ENCODE results near the gene TTLL9. TPM values are rescaled to one million over a fixed set of nuclear protein-coding genes. Genes with fewer than 3 reads are reported as not detected.

TTLL9 gene
- total RNA-seq, 1 donor from 2014 or later = not detected

DNA sequence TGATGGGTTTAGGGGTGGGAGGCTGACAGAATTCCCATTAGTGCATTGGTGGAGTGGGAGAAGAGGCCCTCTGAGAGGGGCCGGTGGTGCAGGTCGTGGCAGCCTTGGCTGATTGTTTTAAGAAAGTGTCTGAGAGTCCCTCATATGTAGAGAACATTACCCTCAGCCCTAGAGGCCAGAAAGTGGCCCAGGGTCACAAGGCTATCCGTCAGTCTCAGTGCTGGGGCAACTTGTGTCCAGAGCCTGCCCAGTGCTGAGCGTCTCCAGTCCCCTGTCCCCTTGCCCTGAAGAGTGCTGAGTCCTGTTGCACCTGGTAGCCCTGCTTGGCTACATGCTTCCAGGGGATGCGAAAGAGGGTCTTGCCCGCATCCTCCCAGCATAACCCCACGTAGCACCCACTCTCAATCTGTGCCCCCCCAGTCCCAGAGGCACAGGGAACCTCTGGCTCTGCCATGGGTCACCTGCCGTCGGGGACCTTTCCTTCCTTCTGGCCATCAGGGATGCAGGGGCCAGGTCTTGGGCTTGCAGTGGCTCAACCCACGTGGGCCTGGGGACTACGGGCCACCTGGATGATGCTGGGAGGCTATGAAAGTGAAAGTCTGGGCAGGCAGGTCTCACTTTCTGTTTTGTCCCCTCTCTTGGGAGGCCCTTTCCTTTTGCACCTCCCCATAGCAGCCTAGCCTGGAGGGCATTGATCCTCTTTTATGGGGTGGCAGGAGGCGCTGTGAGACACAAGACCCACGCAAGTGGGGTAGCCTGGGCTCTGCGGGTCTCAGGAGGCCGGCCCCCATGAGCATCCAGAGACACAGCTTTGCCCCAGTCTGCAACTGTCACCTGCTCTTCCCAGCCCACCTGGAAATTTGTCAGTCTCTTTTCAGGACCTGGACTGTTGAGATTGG is 12.3 kb upstream of the TTLL9 start:
- no peak for DNase-seq (ENCODE audit: low read depth in 2 of 2)

DNA sequence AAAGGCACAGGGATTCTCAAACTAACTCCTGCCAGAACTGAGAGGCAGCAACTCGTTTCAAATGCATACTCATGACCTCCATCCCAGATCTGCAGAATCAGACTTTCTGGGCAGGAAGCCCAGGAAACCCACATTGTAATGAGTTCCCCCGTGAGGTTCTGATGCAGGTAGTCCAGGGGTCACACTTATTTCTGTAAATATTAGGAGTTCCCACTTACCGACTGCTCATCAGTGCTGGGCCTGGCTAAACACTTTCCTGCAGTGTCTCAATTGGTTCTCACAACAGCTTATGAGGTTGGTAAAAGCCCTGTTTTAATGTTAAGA is 11.7 kb upstream of the TTLL9 start:
- DNase-seq (ENCODE audit: low read depth in 2 of 2) = no peak

DNA sequence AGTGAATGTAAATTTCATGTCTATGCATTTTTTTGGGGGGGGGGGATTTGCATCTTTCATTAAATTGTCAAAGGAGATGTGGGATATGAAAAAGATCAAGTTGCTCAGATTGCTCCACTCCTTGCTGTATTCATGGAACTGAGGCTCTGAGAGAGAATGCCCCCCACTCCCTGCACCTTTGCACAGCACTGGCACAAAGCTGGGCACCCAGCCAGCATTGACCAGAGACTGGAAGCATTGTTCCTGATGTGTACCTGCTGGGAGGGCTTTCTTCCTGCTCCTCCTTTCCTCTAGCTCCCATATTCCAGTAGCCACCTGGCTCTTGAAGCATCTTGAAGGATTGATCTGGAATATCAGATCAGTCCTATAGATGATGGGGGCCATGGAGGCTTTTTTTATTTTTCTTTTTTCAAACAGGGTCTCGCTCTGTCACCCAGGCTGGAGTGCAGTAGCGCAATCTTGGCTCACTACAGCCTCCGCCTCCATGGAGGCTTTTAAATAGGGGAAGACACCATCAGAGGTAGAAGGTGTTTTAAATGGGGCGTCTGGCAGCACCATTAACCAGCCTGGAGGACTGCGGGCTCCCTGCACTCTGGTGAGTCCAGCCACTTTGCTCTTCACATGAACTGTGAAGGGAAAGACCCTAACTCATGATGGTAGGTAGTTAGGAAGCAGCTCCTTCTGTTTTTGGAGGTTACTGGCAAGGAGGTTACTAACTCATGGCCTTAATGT is 11.0 kb upstream of the TTLL9 start:
- no peak for DNase-seq (ENCODE audit: low read depth in 2 of 2)

DNA sequence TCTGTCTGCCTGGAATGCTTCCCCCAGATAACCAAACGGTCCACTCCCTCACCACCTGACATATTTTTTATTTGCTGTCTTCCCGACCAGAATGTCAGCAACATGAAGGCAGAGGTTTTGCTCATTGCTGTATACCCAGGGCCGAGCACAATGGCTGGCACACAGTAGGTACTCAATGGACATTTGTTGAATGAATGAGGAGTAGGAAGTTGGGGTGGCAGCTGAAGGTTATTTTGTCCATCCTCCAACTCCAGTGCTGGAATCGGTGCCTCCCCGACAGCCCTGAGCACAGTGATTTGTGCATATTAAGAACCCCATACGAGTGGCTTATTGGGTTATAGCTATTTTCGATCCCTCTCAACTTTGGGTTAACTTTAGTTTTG is 10.4 kb upstream of the TTLL9 start:
- DNase-seq (ENCODE audit: low read depth in 2 of 2) = no peak

DNA sequence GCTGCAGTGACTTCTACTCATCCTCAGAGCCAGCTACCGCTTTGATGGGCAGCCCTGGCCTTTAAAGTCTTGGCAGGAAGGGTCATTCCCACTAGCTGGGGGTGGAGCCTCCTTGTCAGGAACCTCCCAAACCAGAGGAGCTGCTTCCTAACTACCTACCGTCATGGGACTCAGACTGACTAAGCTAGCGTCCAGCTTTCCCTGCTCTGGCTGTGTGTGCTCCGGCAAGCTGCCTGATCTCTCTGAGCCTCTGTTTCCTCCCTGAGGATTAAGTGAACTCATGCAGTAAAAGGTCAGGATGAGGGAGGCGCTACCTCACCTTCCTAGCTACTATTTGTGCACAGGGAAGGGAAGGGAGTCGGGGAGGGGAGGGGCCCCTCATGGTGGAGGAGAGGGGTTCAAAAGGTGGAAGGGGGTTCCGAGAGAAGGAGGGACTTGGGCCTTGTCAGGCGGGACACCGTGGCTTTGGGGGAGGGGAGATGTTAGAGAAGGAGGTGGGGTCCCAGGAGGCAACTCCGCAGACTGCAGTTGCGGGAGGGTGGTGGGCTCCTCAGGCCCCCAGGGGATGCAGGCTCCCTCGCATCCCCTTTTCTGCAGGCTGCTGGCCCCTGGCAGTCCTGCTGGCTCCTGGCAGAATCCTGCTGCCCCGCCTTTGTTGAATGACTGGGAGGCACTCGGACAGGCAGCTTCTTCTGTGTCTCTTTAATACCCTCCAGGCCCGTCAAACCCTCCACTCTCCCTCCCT is 9.9 kb upstream of the TTLL9 start:
- no peak for DNase-seq (ENCODE audit: low read depth in 2 of 2)

DNA sequence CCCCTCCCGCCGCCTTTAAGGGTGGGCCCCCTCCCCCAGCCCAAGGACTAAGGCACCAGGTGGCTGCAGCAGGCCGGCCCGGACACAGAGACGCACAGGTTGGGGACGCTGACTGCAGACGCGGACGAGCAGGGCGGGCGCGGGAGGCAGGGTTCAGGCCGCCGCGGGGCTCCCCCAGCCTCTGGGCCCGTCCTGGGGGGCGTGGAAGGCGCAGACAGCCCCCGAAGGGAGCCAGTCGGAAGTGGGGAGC is 9.4 kb upstream of the TTLL9 start:
- no peak for DNase-seq (ENCODE audit: low read depth in 2 of 2)

DNA sequence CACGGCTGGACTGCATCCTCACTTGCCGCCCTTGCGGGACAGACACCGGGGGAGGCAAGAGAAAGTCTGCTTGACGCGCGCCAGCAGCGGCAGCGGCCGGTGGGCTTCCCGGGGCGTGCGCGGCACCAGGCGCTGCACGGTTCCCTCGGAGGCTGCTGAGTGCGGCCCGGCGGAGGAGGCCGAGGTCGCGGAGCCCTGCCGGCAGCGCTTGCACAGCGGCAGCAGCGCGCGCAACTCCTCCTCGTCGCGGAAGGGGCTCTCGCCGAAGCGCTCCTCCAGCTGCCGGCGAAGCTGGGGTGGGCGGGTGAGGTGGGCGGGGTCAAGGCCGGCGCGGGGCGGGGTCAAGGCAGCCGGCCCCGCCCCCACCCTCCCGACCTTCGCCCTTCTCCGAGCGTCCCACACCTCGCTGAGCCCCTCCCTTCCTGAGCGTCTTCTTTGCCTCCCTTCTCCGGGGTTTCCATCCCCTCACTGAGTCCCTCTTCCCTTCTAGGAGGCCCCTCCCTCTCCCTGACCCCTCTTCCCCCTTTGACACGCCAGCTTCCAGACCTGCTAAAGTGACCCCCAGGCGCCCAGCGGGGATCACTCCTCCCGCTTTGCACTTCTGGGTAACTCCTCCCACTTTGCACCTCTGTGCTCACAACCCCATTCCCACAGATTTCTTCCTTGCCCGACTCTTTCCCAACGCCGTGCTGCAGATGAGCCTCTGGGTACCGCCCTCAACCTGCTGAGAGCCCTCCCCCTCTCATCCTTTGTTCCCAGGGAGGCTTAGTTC is 8.9 kb upstream of the TTLL9 start:
- peak in 1 of 2 donors; percentile 67 for DNase-seq (ENCODE audit: low read depth in 2 of 2)

DNA sequence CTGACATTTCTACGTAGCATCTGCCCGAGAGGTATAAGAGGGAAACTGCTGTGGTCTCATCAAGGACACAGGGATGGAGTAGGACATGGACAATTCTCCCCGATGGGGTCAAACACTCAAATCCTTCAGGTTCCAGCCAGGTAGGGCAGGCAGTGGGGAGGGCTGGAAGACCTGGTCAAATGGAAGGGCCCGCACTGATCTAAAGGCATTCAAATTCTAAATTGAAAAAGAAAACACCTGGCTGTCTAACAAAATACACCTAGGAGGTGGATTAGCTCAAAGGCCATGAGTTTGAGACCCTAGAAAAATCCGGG is 8.3 kb upstream of the TTLL9 start:
- no peak for DNase-seq (ENCODE audit: low read depth in 2 of 2)

DNA sequence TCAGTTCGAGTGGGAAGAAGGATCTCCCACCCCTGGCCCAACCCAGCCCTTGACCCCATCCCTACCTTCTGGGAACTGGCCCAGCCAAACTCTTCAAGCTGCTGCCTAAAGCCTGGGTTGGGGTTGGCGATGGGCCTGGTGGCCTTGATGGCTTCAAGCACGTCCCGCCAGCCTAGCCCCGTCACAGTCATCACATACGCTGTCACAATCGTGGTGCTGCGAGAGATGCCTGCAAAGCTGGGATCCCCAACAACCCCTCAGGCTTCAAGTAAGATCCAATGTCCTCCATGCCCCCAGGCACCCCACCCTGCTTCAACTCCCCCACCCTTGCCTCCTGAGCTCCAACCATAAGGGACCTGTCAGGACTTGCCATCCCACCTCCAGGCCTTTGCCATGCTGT is 7.9 kb upstream of the TTLL9 start:
- no peak for DNase-seq (ENCODE audit: low read depth in 2 of 2)

DNA sequence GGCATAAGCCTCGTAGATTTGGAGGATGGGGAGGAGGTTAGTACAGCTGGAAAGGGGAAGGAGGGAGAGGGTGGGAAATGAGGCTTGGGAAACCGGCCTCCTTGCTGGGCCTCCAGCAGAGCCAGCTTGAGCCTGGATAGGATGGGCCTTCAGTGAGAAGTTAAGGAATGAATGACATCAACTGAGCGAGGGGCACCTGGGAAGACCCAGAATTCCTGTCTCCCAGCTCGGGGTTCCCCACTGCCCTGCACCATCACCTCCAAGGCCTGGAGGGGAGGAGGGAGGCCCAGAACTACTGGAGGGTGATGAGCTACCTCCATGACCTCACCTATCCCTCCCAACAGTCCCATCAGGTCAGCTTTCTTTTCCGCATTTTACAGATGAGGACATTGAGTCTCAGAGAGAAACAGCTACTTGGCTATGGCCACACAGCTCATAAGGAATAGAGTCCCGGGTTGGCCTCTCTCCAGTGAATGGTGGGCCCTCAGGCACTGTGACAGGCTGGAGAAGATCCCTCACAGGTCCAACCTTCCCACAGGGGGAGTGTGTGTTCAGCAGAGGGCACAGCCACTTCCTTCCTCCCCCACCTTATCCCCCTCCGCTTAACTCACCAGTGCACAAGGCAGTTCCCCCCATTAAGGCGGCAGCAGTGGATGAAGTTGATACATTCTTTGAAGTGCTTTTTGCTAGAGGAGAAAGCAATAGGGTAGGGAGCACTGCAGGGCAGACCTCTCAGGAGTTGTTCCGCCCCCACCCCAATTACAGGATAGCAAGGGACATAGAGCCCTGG is 6.9 kb upstream of the TTLL9 start:
- no peak for DNase-seq (ENCODE audit: low read depth in 2 of 2)

DNA sequence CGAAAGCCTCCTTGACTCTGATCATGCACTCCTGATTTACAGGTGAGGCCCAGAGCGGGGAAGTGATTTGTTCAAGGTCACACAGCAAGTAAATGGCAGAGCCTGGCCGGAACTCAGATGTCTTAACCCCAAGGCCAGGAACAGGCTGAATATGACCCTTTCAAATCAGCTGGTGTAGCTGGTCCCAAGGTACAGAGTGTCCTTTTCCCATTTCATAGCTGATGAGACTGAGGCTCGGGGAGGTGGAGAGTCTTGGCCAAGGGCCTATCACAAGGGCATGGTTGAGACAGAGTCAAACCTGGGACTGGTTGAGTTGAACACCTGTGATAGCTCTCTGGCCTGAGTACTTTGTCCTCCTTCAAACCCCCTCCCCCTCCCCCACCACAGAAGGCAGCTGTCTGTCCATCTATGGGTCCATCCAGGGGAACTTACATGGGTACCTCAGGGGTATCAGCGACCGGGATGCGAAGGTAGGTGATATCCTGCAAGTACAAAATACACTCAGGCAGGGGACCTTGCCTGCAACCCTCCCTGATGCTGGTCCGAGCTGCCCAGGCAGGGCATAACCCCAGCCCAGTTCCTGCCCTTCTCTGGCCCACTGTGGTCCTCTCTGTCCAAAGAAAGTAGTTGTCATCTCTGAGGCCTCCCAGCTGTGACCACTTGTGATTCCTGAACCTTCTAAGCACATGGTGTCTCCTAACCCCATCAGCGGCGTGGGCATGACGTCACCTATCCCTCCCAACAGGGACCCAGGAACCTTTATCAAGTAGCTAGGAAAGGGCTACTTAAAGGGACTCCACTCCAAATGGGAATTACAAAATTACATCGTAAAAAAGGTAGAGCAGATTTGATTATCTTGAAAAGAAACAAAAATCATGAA is 5.7 kb upstream of the TTLL9 start:
- no peak for DNase-seq (ENCODE audit: low read depth in 2 of 2)

DNA sequence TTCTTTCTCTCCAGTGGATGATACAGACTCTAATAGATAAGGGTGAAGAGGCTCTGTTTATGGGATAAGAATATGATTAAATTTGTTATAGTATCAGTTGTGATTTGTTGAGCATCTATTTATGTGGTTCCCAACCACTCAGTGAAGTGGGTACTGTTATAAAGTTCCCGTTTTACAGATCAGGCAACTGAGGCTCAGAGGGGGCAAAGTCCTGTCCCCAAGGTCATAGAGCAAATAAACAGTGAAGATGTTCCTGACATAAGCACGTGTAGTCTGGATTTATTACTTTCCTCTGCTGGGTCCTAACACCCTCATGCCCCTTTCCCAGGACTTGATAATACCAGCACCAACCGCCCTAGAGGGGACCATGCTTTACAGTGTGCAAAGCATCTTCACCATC is 4.2 kb upstream of the TTLL9 start:
- DNase-seq (ENCODE audit: low read depth in 2 of 2) = no peak

DNA sequence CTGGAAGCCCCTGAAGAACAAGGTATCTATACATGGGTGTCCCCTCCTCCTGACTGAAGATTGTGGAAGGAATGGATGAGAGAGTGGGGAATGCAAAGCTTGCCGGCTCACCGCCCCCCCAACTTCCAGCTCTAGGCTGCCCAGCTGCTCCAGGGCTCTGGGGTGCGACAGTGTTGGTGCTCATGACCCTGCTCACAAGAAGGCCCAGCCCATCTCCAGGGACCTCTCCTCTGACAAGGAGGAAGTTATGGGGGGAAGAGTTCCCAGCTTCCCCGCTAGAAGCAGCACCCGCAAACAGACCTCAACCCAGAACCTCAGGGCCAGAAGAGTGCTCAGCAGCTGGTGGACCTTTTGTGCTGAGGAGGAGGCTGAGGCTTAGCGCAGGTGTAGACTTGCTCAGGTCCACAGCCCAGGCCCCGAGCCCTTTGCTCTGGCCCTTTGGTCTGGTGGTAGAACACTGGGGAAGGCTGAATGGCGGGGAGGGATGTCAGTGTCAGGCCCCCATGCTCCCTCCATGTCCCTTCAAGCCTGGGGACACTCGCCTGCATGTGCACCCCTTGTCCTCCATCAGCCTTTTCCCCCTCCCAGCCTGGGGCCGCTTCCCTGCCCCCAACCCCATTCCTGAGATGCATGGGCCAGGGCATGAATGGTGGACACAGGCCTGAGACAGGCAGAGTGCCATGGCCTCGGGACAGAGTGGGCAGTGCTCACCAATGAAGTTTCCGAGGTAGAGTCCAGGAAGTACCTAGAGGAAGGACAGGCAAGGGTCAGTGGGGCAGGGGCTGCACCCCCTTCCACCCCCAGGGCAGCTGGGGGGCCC is 1.4 kb upstream of the TTLL9 start:
- no peak for DNase-seq (ENCODE audit: low read depth in 2 of 2)

DNA sequence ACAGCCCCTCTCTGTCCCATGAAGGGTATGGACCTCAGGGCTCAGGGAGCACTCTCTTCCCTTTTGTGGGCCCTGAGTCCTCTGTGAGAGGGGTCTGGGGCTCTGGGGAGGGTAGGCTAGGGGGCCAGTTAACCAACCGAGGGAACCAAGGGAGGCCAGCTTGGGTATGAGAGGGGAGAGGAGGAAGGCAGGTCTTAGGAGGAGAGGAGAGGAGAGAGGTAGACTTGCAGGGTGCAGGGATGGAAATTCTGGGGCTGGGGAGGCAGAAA is 827 bp upstream of the TTLL9 start:
- DNase-seq (ENCODE audit: low read depth in 2 of 2) = no peak

DNA sequence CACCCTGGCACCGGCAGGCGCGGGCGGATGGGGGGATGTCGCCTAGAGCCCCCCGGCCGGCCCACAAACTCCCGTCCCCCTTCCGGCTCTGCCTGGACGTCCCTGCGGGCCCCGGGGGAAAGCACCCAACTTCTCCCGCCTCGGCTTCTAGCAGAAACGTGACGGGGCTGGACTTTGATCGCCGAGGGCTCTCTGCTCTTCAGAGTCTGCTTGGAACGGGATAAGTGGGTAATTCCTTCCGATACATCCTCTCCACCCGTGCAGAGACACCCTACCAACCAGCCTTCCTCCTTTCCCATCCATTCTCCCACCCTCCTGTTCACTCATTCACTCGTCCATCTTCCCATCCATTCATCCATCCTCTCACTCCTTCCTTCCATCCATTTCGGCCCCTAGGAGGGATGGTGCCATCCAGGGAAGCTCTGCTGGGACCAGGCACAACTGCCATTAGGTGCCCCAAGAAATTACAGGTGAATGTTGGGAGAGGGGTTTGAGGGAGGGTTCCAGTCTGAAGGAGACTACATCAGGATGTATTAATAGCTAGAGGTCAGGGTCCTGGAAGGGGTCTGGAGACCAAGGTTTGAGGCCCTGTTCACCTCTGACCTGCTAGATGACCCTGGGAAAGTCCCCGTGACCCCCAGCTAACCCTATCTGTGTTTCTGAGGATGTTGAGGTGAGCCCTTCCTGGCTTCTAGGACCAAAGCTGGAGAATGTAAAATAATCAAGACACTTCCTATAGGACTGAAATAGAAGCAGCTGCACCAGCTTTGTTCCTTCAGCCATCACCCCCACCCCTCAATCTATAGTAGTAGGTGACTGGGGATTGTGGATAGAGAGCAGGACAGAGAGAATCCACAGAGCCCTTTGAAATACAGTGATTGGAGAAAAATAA is 538 bp downstream of the TTLL9 start:
- no peak for DNase-seq (ENCODE audit: low read depth in 2 of 2)

DNA sequence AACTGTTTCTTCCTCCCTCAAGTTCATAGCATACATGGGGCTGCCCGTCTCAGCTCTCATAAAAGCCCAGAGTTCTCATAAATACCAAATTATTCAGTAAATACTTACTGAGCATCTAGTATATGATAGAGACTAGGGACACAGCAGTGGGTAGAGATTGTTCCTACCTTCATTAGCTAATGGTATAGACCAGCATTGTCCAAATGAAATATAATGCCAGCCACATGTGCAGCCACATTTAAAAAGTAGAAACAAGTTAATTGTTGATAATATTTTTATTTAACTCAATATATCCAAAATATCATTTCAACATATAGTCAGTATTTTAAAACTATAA is 1.2 kb downstream of the TTLL9 start:
- DNase-seq (ENCODE audit: low read depth in 2 of 2) = no peak

DNA sequence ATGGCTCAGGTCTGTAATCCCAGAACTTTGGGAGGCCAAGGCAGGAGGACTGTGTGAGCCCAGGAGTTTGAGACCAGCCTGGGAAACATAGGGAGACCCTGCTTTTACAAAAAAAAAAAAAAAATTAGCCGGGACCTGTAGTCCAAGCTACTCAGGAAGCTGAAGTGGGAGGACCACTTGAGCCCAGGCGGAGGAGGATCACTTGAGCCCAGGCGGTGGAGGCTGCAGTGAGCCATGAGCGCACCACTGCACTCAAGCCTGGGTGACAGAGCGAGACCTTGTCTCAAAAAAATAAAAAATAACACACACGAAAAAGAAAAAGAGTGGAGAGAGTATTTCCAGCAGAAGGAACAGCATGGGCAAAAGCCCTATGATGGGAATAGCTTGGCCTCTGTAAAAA is 2.0 kb downstream of the TTLL9 start:
- DNase-seq (ENCODE audit: low read depth in 2 of 2) = no peak

DNA sequence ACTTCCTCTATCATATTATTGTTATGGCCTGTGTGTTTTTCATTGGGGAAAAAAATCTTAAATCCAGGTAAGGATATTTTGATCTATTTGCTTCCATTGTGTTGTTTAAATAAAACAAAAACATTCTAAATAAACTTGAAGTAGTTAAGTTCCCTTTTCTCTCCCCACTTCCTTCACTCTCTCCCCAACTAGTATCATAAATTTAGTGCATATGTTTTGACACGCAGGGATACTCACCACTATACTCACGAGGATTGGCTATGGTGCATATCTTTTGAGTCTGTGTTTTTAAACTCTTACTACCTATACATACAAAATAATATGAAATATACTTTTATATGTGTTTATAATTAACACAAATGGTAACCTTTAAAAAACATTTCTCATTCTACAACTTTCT is 5.2 kb downstream of the TTLL9 start:
- no peak for DNase-seq (ENCODE audit: low read depth in 2 of 2)

DNA sequence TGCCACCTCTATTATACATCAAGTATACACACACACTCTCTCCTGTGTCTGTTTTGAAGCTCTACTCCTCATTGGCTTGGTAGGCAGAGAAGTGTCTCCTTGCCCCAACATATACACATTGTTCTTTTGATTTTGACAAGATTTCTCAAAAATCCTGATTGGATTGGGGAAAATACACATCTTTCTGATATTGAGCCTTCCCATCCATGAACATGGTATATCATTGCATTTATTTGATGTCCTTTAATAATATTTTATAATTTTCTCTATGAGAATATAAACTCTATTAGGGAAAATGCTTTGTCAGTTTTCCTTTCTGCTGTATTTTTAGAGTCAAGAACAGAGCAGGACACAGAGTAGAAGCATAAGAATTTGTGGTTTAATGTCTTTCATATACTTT is 7.2 kb downstream of the TTLL9 start:
- no peak for DNase-seq (ENCODE audit: low read depth in 2 of 2)
